ENCODE data around the gene FMR1NB. TPM values are rescaled to one million over a fixed set of nuclear protein-coding genes. Genes with fewer than 3 reads are reported as not detected.
A peak's percentile ranks its signal among the peaks of the same experiment; 100 is the strongest.

Gene FMR1NB, protein sequence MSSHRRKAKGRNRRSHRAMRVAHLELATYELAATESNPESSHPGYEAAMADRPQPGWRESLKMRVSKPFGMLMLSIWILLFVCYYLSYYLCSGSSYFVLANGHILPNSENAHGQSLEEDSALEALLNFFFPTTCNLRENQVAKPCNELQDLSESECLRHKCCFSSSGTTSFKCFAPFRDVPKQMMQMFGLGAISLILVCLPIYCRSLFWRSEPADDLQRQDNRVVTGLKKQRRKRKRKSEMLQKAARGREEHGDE
- total RNA-seq (2021; ENCODE audit: unreplicated experiment) (not detected), Bru-seq, nascent RNA (percentile 7 among the genes with signal in this experiment), BruChase-seq, experiment 1, labeled RNA remaining after a 2-hour chase (percentile 16 among the genes with signal in this experiment), BruChase-seq, experiment 2, labeled RNA remaining after a 6-hour chase (percentile 6 among the genes with signal in this experiment)
- not detected for polyA plus RNA-seq (2012; ENCODE audit: insufficient read length)
- long read RNA-seq = 0 reads

DNA sequence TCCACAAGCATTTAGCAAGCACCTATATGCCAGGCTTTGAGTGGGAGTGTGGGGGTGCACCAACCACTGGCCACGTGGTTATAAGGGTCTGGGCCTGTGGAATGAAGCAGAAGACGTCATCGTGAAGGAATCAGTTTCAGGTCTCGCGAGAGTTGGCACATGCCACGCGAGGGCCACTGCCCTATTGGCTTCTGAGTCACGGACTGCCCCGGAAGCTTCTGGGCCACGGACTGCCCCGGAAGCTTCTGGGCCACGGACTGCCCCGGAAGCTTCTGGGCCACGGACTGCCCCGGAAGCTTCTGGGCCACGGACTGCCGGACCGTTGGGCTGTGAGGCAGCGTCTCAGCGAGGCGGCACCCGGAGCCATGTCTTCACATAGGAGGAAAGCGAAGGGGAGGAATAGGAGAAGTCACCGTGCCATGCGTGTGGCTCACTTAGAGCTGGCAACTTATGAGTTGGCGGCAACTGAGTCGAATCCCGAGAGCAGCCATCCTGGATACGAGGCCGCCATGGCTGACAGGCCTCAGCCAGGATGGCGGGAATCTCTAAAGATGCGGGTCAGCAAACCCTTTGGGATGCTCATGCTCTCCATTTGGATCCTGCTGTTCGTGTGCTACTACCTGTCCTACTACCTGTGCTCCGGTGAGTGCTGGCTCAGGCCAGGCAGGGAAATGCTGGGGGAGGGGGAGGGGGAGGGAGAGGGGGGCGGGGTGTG lies at the start of gene FMR1NB:
TSS of gene FMR1NB (plus strand) at position 300 of the 715 bp plus-strand sequence. CDS start at position 366, 66 bp downstream.
- TF ChIP-seq REST (IDR thresholded peaks at IDR 0.05; ENCODE audit: insufficient read depth in 1 of 2, low read depth in 2 of 2, low read length in 1 of 2) (no peak), POLR2AphosphoS5 (IDR thresholded peaks at IDR 0.05; ENCODE audit: low read depth, low read length) (no peak), SIN3A (IDR thresholded peaks at IDR 0.05; ENCODE audit: borderline replicate concordance, insufficient read depth, low read depth, low read length) (no peak), TCF7L2 (IDR thresholded peaks at IDR 0.05; ENCODE audit: low read depth, low read length) (no peak)
- TF ChIP-seq, protein P1, sequence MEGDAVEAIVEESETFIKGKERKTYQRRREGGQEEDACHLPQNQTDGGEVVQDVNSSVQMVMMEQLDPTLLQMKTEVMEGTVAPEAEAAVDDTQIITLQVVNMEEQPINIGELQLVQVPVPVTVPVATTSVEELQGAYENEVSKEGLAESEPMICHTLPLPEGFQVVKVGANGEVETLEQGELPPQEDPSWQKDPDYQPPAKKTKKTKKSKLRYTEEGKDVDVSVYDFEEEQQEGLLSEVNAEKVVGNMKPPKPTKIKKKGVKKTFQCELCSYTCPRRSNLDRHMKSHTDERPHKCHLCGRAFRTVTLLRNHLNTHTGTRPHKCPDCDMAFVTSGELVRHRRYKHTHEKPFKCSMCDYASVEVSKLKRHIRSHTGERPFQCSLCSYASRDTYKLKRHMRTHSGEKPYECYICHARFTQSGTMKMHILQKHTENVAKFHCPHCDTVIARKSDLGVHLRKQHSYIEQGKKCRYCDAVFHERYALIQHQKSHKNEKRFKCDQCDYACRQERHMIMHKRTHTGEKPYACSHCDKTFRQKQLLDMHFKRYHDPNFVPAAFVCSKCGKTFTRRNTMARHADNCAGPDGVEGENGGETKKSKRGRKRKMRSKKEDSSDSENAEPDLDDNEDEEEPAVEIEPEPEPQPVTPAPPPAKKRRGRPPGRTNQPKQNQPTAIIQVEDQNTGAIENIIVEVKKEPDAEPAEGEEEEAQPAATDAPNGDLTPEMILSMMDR (IDR thresholded peaks at IDR 0.05) = no peak
- CTCF ChIA-PET = no interaction called here
- Histone ChIP-seq H3K9me3 (ENCODE audit: control insufficient read depth, insufficient read depth, low read depth, low read length) (no peaks in the 10 kb centered on the region), H3K27ac (ENCODE audit: low read length) (no peak within 1 kb of the TSS), H3K27me3 (ENCODE audit: control insufficient read depth, insufficient read depth, low read length) (no peaks in the 10 kb centered on the region), H3K36me3 (ENCODE audit: control insufficient read depth, insufficient read depth, low read length) (no peaks in the 10 kb centered on the region), H3K4me1 (ENCODE audit: control insufficient read depth, insufficient read depth, low read length) (no peaks in the 10 kb centered on the region), H3K4me3 (ENCODE audit: low read depth in 2 of 2, low read length in 2 of 2) (no peak within 1 kb of the TSS)
- intact Hi-C loops (cut with micrococcal nuclease; ENCODE audit: unreplicated experiment) (no loop called here), in situ Hi-C loops (cut with HindIII; ENCODE audit: low pct_unique_long_range_greater_than_20kb, low sequenced_read_pairs) (no loop called here)
- POLR2A ChIA-PET = no interaction called here
- DNase-seq (ENCODE audit: low read depth, low spot score) (no peak), ATAC-seq (no peak)
- BruUV-seq (replicated peaks) = no TSS peak

GRCh38 chrX:147933815-147934214 lies 47.3 kb upstream of the FMR1NB start:
- no peaks in the 10 kb centered on the region for H3K27me3 ChIP-seq (ENCODE audit: control insufficient read depth, insufficient read depth, low read length)
- BruUV-seq (replicated peaks) = no TSS peak
- H3K4me1 ChIP-seq (ENCODE audit: control insufficient read depth, insufficient read depth, low read length) = no peaks in the 10 kb centered on the region
- in situ Hi-C loops (cut with HindIII; ENCODE audit: low pct_unique_long_range_greater_than_20kb, low sequenced_read_pairs) (no loop called here), intact Hi-C loops (cut with micrococcal nuclease; ENCODE audit: unreplicated experiment) (no loop called here)
- POLR2A ChIA-PET = interaction anchor here (0.6 kb wide), 1 partner anchor 39 kb away, joined by 3 read pairs; no protein-coding TSS in a partner anchor
- no peak overlapping the region for H3K27ac ChIP-seq (ENCODE audit: low read length)
- DNase-seq (ENCODE audit: low read depth, low spot score) (no peak), ATAC-seq (no peak)
- H3K4me3 ChIP-seq (ENCODE audit: low read depth in 2 of 2, low read length in 2 of 2) = no peak overlapping the region
- H3K9me3 ChIP-seq (ENCODE audit: control insufficient read depth, insufficient read depth, low read depth, low read length) = no peaks in the 10 kb centered on the region
- CTCF ChIA-PET = interaction anchor here (0.6 kb wide), 1 partner anchor 203 kb away, joined by 3 read pairs; no protein-coding TSS in a partner anchor
- TF ChIP-seq REST (IDR thresholded peaks at IDR 0.05; ENCODE audit: insufficient read depth in 1 of 2, low read depth in 2 of 2, low read length in 1 of 2) = no peak
- TF ChIP-seq, protein P1 (IDR thresholded peaks at IDR 0.05) = no peak
- TF ChIP-seq POLR2AphosphoS5 (IDR thresholded peaks at IDR 0.05; ENCODE audit: low read depth, low read length) = no peak
- TF ChIP-seq TCF7L2 (IDR thresholded peaks at IDR 0.05; ENCODE audit: low read depth, low read length) = no peak
- TF ChIP-seq SIN3A (IDR thresholded peaks at IDR 0.05; ENCODE audit: borderline replicate concordance, insufficient read depth, low read depth, low read length) = no peak
- H3K36me3 ChIP-seq (ENCODE audit: control insufficient read depth, insufficient read depth, low read length) = peaks cover 19% of the 10 kb centered on the region; the same call in 1 of the 2 replicates

Data from Panc1 (cell line).